Measurements from ENCODE around the gene PPP3R2.

PPP3R2 gene

GRCh38 chr9:101632611-101633010 lies 37.8 kb upstream of the PPP3R2 start:
- H3K4me3 ChIP-seq (ENCODE audit: low read depth, low read length), result no peak overlapping the region
- no peak for TF ChIP-seq CTCF (IDR thresholded peaks at IDR 0.05; ENCODE audit: borderline replicate concordance, insufficient read depth, low read depth, low read length)

- no peak overlapping the region for H3K4me3 ChIP-seq (ENCODE audit: low read depth, low read length)
- TF ChIP-seq CTCF (IDR thresholded peaks at IDR 0.05; ENCODE audit: borderline replicate concordance, insufficient read depth, low read depth, low read length), result no peak
Observed at GRCh38 chr9:101631892-101632291, 37.1 kb upstream of the PPP3R2 start.

- TF ChIP-seq CTCF (IDR thresholded peaks at IDR 0.05; ENCODE audit: borderline replicate concordance, insufficient read depth, low read depth, low read length), result no peak
- no peak overlapping the region for H3K4me3 ChIP-seq (ENCODE audit: low read depth, low read length)
Observed at GRCh38 chr9:101629636-101630035, 34.9 kb upstream of the PPP3R2 start.

- H3K4me3 ChIP-seq (ENCODE audit: low read depth, low read length), result no peak overlapping the region
- no peak for TF ChIP-seq CTCF (IDR thresholded peaks at IDR 0.05; ENCODE audit: borderline replicate concordance, insufficient read depth, low read depth, low read length)
Observed at GRCh38 chr9:101628173-101628572, 33.4 kb upstream of the PPP3R2 start.

GRCh38 chr9:101626295-101626694 lies 31.5 kb upstream of the PPP3R2 start:
- TF ChIP-seq CTCF (IDR thresholded peaks at IDR 0.05; ENCODE audit: borderline replicate concordance, insufficient read depth, low read depth, low read length), result no peak
- H3K4me3 ChIP-seq (ENCODE audit: low read depth, low read length), result no peak overlapping the region

- TF ChIP-seq CTCF (IDR thresholded peaks at IDR 0.05; ENCODE audit: borderline replicate concordance, insufficient read depth, low read depth, low read length), result no peak
- H3K4me3 ChIP-seq (ENCODE audit: low read depth, low read length), result no peak overlapping the region
Observed at GRCh38 chr9:101625876-101626275, 31.1 kb upstream of the PPP3R2 start.

- no peak overlapping the region for H3K4me3 ChIP-seq (ENCODE audit: low read depth, low read length)
- TF ChIP-seq CTCF (IDR thresholded peaks at IDR 0.05; ENCODE audit: borderline replicate concordance, insufficient read depth, low read depth, low read length), result no peak
Observed at GRCh38 chr9:101620452-101620851, 25.7 kb upstream of the PPP3R2 start.

Data from GM12875 (cell line).